GM18508 (cell line): ENCODE data around the gene TMEM42.

Source experiments
- ATAC-seq: cut with Tn5 transposase; IDR thresholded peaks from one replicate; pipeline ENCODE4 v1.9.1; 2021; ENCODE audit warnings: moderate number of reproducible peaks; ENCODE audit not compliant: insufficient read depth, unreplicated experiment

Gene TMEM42

GRCh38 chr3:44905446-44906157, 43.9 kb downstream of the TMEM42 start:
- ATAC-seq, result no peak

GRCh38 chr3:44906997-44907396, 45.3 kb downstream of the TMEM42 start:
- ATAC-seq, result no peak

GRCh38 chr3:44907612-44908011, 45.9 kb downstream of the TMEM42 start:
- ATAC-seq, result no peak

- no peak for ATAC-seq
Measured at GRCh38 chr3:44909063-44909462, 47.4 kb downstream of the TMEM42 start.

GRCh38 chr3:44910693-44911092, 49.0 kb downstream of the TMEM42 start:
- no peak for ATAC-seq

- no peak for ATAC-seq
Measured at GRCh38 chr3:44913868-44914468, 52.3 kb downstream of the TMEM42 start.

GRCh38 chr3:44914936-44915335, 53.2 kb downstream of the TMEM42 start:
- no peak for ATAC-seq
